SK-N-SH (cell line): ENCODE measurements around the gene ZFX.

ENCODE experiments used
- ELF1 ChIP-seq: IDR thresholded peaks from 2 replicates; pipeline ENCODE4 v1.4.0; 2012
- MXI1 ChIP-seq: IDR thresholded peaks from 2 replicates; pipeline ENCODE4 v1.6.1; 2012; ENCODE audit warnings: mild to moderate bottlenecking, low read depth, low read length, improper control_type of control experiment
- POLR2AphosphoS5 ChIP-seq: IDR thresholded peaks from 2 replicates; pipeline ENCODE4 v1.6.1; 2012; ENCODE audit warnings: low read depth, low read length
- RAD21 ChIP-seq: IDR thresholded peaks from 2 replicates; pipeline ENCODE4 v1.6.1; 2012; ENCODE audit warnings: mild to moderate bottlenecking, low read length
- REST ChIP-seq: IDR thresholded peaks from 2 replicates; pipeline ENCODE4 v1.6.1; 2012; ENCODE audit warnings: mild to moderate bottlenecking, low read depth, low read length, moderate library complexity
- SMC3 ChIP-seq: IDR thresholded peaks from 2 replicates; pipeline ENCODE4 v1.6.1; 2012; ENCODE audit warnings: low read depth, low read length, improper control_type of control experiment
- USF2 ChIP-seq: fragments of 150-350 bp; IDR thresholded peaks from 2 replicates; pipeline ENCODE4 v1.6.1; 2017; ENCODE audit warnings: antibody characterized with exemption, low read length, low read depth, borderline replicate concordance
- TF ChIP-seq, protein P1 (sequence below): fragments of 200-600 bp; sonication (generic); IDR thresholded peaks from 2 replicates; pipeline ENCODE4 v1.6.1; 2017; ENCODE audit warnings: antibody characterized with exemption, mild to moderate bottlenecking, moderate library complexity

DNA sequence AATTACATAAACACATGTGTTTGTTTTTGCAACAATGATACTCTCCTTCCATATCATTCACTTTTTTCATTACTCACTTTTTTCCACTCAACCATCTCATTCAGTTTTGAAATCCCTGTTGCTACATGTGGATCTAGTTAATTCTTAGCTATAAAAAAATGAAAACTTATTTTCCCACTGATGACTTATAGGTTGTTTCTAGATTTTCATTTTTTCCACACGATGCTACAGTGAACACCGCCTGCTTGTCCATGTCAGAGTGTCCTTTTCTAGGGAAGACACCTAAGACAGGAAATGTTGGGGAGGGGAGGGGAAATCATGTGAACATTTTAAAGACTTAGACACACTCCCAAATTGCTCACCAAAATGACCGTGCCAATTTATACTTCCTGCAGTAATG is 94.2 kb downstream of the ZFX start:
- TF ChIP-seq, protein P1, sequence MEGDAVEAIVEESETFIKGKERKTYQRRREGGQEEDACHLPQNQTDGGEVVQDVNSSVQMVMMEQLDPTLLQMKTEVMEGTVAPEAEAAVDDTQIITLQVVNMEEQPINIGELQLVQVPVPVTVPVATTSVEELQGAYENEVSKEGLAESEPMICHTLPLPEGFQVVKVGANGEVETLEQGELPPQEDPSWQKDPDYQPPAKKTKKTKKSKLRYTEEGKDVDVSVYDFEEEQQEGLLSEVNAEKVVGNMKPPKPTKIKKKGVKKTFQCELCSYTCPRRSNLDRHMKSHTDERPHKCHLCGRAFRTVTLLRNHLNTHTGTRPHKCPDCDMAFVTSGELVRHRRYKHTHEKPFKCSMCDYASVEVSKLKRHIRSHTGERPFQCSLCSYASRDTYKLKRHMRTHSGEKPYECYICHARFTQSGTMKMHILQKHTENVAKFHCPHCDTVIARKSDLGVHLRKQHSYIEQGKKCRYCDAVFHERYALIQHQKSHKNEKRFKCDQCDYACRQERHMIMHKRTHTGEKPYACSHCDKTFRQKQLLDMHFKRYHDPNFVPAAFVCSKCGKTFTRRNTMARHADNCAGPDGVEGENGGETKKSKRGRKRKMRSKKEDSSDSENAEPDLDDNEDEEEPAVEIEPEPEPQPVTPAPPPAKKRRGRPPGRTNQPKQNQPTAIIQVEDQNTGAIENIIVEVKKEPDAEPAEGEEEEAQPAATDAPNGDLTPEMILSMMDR = no peak
- TF ChIP-seq USF2 = no peak
- TF ChIP-seq REST = no peak
- TF ChIP-seq ELF1 = no peak
- no peak for TF ChIP-seq POLR2AphosphoS5
- TF ChIP-seq RAD21 = no peak
- TF ChIP-seq MXI1 = no peak
- no peak for TF ChIP-seq SMC3
